ENCODE measurements around the gene CAB39L. TPM values are rescaled to one million over a fixed set of nuclear protein-coding genes. Genes with fewer than 3 reads are reported as not detected.

CAB39L gene
- total RNA-seq, 2 donors from 2014 or later, result 24.3 to 27.1 TPM

GRCh38 chr13:49370371-49370770 lies 73.5 kb downstream of the CAB39L start:
- no peak for DNase-seq (ENCODE audit: low spot score)
- no peak for TF ChIP-seq CTCF (IDR thresholded peaks at IDR 0.05)
- Histone ChIP-seq H3K4me1 (peaks cover 0 to 28% of the 10 kb centered on the region in 2 donors), H3K36me3 (no peaks in the 10 kb centered on the region), H3K9me3 (no peaks in the 10 kb centered on the region), H3K4me3 (no peak overlapping the region), H3K27ac (no peak overlapping the region), H3K27me3 (no peaks in the 10 kb centered on the region)

- no peaks in the 10 kb centered on the region for H3K9me3 ChIP-seq
- no peak for DNase-seq (ENCODE audit: low spot score)
- H3K36me3 ChIP-seq, result no peaks in the 10 kb centered on the region
- no peak for TF ChIP-seq CTCF (IDR thresholded peaks at IDR 0.05)
- no peak overlapping the region for H3K4me3 ChIP-seq
- H3K4me1 ChIP-seq, result peaks cover 0 to 28% of the 10 kb centered on the region in 2 donors
- H3K27ac ChIP-seq, result no peak overlapping the region
- H3K27me3 ChIP-seq, result no peaks in the 10 kb centered on the region
Observed at GRCh38 chr13:49369866-49370265, 74.0 kb downstream of the CAB39L start.

GRCh38 chr13:49368688-49369087 lies 75.2 kb downstream of the CAB39L start:
- no peak overlapping the region for H3K27ac ChIP-seq
- H3K27me3 ChIP-seq, result no peaks in the 10 kb centered on the region
- H3K4me3 ChIP-seq, result no peak overlapping the region
- no peak for TF ChIP-seq CTCF (IDR thresholded peaks at IDR 0.05)
- peaks cover 0 to 7% of the 10 kb centered on the region in 2 donors for H3K9me3 ChIP-seq
- no peaks in the 10 kb centered on the region for H3K36me3 ChIP-seq
- no peak for DNase-seq (ENCODE audit: low spot score)
- peaks cover 0 to 24% of the 10 kb centered on the region in 2 donors for H3K4me1 ChIP-seq

- H3K4me1 ChIP-seq, result peaks cover 0 to 22% of the 10 kb centered on the region in 2 donors
- H3K4me3 ChIP-seq, result no peak overlapping the region
Observed at GRCh38 chr13:49367640-49368422, 76.0 kb downstream of the CAB39L start.

GRCh38 chr13:49366841-49367240 lies 77.0 kb downstream of the CAB39L start:
- Histone ChIP-seq H3K36me3 (no peaks in the 10 kb centered on the region), H3K4me3 (no peak overlapping the region), H3K9me3 (peaks cover 0 to 15% of the 10 kb centered on the region in 2 donors), H3K27me3 (no peaks in the 10 kb centered on the region), H3K4me1 (peaks cover 0 to 22% of the 10 kb centered on the region in 2 donors), H3K27ac (no peak overlapping the region)
- no peak for DNase-seq (ENCODE audit: low spot score)
- TF ChIP-seq CTCF (IDR thresholded peaks at IDR 0.05), result no peak

More at GRCh38 chr13:49367640-49368422, 76.0 kb downstream of the CAB39L start:
- Histone ChIP-seq H3K9me3 (peaks cover 0 to 9% of the 10 kb centered on the region in 2 donors), H3K36me3 (no peaks in the 10 kb centered on the region), H3K27me3 (no peaks in the 10 kb centered on the region), H3K27ac (peak overlapping the region in 1 of 2 donors; percentile 46)
- TF ChIP-seq CTCF (IDR thresholded peaks at IDR 0.05), result no peak
- no peak for DNase-seq (ENCODE audit: low spot score)

Measured in right atrium auricular region (tissue), 2 donors.